ENCODE measurements around the gene SLC25A40. TPM values are rescaled to one million over a fixed set of nuclear protein-coding genes. Genes with fewer than 3 reads are reported as not detected.

SLC25A40 gene
- 6.0 to 9.4 TPM (median 8.9 TPM) in 5 replicates for total RNA-seq (2022; extraction: Qiagen RNA extraction)

GRCh38 chr7:87876040-87876868 is at the start of gene SLC25A40, which contains the start of gene DBF4:
Gene SLC25A40 (minus strand): TSS chr7:87876360. CDS start chr7:87858727, 17,633 bp downstream.
Gene DBF4 (plus strand): TSS chr7:87876493. CDS start chr7:87876733, 240 bp downstream.

Other genes starting within 250 kb of the SLC25A40 start
- gene RUNDC3B, start 248.0 kb downstream of the SLC25A40 start, total RNA-seq (2022; extraction: Qiagen RNA extraction), result 0.09 TPM in 2 of 5 replicates, not detected in the others
- 27.4 to 36.1 TPM (median 29.2 TPM) in 5 replicates for gene DBF4, start 133 bp upstream of the SLC25A40 start, total RNA-seq (2022; extraction: Qiagen RNA extraction)
- 0.18 to 0.40 TPM (median 0.34 TPM) in 5 replicates for gene ADAM22, start 57.9 kb upstream of the SLC25A40 start, total RNA-seq (2022; extraction: Qiagen RNA extraction)

Measured in A549 treated with CORT108297 at 1 μM for 4 hours (cell line).